Activated CD4-positive, alpha-beta T cell treated with anti-CD3 and anti-CD28 coated beads, Interleukin-2, amount 50 U/mL, for 1 hour (primary cell): ENCODE results near the gene PTPRR.
"Not testable (repeated sequence)": the region's sequence is repeated elsewhere in the genome, so short reads cannot be mapped to it uniquely, and the experiment has no call there.

Experiments used
- DNase-seq: peaks from one replicate; pipeline ENCODE4 v3.0.0-alpha.2; 2020

Gene PTPRR

DNA sequence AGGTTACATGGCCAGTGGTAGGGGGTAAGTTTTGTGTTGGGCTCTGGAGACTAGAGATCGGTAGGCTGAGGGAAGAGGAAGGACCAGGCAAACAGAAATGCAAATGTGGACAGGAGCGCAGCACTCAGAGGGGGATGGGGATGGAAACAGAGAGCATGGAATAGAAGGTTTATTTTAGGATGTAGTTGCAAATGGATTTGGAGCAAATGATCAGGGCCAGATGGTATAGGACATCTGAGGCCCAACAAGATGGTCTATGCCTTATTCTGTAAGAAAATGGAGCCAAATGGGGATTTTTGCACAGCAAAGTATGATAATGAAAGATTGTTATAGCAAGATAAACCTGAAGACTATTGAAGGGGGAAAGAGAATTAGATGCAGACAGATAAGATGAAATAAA, 180.8 kb downstream of the PTPRR start:
- DNase-seq: no peak

DNA sequence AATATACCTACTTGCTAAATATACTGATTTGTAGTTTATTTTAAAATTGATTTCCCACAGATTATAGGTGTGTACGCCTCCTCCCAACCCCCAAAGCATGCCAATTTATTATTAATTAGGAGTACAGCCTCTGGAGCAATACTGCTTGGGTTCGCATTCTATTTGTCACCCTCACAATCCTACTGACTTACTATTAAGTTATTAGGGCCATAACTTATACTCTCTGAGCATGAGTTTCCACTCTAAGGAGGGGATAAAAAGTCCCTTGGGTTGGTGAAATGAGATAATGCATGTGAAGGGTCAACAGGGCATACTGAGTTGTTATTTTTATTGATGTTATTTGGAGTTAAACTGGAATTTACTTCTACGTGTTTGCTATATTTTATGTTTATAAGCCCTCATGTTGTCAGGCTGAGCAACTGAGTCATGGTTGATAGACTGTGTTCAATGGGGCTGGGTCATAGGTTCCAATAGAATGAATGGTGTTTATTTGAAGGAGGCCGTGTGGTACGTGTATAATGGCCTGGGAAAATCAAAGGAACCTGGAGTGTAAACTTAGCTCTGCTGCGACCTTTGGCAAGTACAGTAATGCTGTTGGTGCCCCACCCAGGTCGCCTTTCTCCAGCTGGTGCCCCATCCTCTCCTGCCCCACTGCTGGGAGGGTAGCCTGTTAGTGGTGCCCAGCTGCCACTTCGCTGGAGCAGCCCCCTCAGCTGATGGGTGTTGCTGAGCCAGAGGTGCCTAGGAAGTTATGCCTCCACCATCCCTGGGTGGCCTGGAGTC, 184.0 kb downstream of the PTPRR start:
- no peak for DNase-seq

DNA sequence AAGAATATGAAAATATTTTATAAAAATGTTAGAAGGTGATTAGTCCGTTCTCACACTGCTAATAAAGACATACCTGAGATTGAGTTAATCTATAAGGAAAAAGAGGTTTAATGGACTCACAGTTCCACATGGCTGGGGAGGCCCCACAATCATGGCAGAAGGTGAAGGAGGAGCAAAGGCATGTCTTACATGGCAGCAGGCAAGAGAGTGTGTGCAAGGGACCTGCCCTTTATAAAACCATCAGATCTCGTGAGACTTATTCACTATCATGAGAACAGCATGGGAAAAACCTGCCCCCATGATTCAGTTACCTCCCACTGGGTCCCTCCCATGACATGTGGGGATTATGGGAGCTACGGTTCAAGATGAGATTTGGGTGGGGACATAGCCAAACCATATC, 185.3 kb downstream of the PTPRR start:
- DNase-seq: not testable (repeated sequence)

DNA sequence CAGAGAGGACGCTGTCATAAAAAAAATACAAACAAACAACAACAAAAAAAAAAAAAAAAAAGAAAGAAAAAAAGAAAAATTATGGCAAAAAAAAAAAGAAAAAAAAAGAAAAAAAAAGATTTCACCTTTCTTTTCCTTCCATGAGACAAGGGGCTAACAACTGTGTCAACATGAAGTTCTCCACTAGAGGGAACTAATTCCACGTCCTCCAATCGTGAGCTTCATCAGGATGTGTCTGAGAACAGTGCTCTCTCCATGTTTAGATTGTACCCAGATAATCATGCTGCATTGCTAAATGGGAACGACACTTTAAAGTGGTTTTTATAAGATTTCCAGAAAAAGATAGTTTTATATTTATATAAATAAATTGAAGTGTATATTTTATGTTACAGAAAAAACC, 187.2 kb downstream of the PTPRR start:
- DNase-seq: no peak

DNA sequence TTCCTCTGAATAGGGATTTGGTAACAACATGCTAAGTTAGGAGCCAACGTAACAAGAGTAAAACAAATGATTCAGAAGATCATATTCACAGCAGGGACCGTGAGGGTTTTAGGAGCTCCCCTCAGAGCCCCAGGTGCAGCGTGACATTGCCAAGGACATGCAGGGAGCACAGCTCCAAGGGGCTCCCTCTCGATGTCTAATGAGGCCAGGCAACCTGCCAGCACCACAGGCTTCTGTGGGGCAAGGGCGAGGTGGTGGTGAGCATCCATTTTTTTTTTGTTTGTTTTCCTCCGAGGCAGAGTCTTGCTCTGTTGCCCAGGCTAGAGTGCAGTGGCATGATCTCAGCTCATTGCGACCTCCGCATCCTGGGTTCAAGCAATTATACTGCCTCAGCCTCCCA, 188.3 kb downstream of the PTPRR start:
- DNase-seq: no peak

DNA sequence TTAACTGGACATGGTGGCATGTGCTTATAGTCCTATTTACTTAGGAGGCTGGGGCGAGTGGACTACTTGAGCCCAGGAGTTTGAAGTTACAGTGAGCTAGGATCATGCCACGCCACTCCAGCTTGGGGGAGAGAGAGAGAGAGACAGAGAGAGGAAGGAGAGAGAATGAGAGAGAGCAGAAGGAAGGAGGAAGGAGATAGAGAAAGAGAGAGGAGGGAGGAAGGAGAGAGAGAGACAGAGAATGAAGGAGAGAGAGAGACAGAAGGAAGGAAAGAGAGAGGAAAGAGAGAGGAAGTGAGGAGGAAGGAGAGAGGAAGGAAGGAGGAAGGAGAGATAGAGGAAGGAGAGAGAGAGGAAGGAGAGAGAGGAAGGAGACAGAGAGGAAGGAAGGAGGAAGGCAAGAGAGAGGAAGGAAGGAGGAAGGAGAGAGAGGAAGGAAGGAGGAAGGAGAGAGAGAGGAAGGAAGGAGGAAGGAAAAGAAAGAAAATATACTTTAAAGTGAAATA, 189.8 kb downstream of the PTPRR start:
- no peak for DNase-seq

DNA sequence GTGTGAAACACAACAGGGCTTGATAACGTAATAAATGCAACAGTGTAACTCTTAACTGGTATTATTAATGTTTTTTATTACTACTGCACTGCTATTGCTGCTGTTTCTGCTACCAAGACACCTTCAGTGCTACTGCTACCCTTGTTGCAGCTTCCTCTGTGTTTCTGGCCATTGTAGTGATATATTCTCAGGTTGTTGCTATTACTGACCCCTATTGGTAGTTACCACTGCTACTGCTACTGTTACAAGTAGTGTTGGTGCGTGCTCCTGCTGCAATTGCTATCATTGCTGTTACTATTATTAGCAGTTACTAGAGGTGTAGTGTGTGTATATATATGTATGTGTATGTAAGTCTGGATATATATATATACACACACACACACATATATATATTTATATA, 196.1 kb downstream of the PTPRR start:
- DNase-seq: no peak

DNA sequence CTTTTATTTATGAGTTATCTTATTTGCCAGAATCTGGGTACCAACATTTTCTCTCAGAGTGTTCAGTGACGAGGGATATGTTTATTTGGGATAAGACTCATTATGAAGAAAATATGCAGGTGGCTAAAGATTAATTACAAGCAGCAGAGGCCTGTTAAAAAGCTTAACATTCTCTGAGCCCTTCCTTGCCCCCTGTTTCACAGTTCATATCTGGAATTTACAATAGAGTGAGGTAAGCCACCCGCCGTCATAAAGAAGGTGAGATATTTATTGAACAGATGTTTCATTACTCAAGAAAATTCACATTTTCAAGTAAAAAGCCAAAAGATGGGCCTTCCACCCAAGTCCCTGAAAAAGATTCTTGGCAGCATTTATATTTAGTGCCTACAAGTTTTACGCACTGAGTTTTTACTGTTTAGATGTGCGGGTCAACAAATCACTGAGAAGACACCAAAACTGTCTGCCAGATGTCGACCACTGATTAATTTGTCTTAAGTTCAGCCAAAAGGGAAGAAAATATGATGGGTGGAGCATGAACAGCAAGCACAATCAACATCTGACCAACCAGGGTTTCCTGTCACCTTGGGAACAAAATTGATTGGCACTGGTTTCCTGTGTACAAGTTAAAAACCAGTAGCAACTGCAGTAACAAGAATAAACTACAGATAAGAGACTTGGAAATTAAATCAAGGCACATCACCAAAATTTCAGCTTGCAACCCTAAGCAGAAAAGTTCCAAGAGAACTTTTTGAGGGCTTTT, 197.8 kb downstream of the PTPRR start:
- DNase-seq: no peak

DNA sequence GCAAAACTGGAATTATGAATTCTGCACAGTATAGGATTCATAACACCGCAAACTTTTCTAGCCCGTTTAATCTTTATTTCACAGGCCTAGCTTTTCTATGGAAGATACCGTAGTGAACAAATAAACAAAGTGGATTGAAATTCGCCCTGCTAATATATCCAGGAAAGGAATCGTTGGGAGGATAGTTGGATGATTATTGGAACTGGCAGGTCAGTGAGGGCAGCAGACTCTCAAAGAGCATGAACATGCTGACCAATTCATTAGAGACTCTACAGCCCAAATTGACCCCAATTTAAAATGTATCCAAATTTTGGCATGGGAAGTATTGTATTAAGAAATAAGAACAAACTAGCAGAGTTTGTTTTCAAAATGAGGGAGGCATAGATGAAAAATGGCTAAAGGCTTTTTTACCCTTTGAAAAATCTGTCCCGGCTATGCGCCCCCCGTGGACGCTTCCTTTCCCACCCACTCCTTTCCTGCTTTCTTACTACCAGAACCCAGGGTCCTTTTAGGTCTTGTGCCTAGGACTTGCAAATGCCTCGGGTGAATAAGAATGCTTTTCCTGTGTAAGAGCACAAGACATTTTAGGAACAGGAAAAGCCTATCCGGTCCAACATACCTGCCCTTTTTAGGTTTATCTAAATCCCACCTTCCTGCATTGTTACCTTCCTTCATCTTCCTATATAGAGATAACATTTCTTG, 198.7 kb downstream of the PTPRR start:
- DNase-seq: no peak

DNA sequence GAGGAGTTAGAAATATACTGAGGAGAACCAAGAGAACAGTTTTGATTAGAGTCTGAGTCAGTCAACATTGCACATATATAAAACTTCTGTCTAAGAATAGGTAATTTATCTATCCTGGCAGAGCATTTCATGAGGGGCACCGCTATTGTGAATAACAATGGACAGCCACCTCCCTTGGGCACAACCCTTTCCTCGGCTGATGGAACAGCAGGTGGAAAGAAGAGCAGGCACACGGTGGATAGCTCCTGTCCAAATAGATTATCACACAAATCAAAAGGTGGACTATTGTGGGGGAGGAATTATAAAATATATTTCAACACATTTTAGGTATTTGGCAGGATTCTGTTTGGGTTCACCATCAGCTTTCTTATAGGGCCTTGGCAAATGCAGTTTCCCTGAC, 199.3 kb downstream of the PTPRR start:
- no peak for DNase-seq

DNA sequence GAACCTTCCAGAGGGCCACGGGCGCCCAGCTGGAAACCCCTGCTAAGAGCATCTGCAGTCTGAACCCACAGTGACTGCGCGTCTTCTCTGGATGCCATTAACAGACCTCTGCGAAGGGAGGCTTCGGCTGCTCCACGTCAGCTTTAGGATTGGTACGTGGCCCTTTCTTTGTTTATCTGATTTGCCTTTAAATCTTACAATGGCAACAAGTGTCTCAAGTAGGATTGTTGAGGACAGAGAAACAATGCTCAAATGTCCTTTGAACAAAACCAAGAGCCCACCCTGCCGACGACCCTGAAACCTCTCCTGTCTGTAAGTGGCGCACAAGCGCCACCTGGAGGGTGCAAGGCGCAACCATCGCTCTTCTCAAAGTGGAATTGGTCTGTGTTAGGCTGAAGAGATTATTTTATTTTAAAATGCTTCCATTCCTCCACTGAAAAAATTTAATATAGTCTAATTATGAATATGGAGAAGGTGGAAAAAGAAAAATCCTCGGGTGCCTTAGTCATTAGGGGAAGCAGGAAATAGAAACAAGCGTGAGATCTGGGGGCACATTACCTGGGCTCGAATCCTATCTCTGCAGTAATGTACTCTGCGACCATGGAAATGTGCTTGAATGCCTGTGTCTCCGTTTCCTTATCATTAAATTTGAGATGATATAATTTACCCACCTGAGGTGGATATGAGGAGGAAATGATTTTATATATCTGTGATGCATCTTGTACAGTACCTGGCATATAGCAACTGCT, 200.7 kb downstream of the PTPRR start:
- no peak for DNase-seq

DNA sequence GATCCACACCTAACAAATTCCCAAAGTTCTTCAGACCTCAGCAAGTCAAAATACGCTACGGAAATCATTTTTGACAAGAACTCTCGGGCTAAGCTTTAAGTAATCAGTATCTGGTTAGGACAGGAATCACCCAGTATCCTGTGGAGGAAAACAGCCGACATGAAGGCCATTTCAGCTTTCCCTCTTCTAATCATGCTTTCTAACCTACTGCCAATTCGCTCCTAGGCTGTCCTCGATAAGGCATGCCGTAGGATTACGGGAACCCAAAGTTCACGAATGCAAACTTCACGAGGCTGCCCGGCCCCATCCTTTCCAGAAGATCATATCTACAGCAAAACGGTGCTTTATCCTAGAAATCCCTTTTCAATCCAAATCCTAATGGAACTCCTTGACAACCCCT, 201.5 kb downstream of the PTPRR start:
- no peak for DNase-seq

DNA sequence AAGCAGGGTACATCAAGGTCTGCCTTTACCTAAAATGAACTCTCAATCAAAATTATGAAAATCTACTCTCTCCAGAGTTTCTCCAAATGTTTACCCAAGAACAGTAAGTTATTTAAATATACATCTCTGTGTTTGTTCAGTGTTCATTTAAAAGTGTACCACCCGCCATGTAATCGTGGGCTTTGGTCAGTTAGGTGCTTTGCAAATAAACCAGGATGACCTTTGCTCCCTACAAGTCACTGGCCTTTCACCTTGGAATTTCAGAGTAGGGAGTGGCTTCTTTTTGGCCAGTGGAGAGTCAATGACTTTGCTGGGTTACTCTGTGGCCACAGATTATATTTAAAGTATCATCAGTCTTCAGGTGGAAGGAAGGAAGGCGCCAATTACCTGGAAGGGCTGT, 208.7 kb downstream of the PTPRR start:
- no peak for DNase-seq

DNA sequence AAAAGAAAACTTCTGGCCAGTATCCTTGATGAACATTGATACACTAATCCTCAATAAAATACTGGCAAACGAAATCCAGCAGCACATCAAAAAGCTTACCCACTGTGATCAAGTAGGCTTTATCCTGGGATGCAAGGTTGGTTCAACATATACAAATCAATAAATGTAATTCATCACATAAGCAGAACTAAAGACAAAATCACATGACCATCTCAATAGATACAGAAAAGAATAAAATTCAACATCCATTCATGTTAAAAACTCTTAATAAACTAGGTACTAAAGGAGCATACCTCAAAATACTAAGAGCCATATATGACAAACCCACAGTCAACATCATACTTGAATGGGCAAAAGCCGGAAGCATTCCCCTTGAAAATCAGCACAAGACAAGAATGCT, 211.5 kb downstream of the PTPRR start:
- DNase-seq: no peak

DNA sequence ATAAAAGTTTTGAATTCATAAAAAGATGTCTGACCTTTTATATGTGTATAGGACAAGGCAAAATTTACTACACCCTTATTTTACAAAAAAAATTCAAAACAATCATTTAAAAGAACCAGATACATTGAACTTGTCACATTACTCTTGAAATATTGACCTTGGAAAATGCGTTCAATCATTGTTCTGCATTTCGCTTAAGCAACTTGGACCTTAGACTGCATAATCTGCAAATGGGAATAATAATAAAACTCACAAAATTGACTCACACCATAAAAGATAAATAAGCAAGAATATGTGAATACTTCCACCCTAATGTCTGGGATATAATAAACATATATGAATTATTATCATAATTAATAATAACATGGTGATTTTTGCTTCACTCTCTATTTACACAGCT, 213.9 kb downstream of the PTPRR start:
- no peak for DNase-seq

DNA sequence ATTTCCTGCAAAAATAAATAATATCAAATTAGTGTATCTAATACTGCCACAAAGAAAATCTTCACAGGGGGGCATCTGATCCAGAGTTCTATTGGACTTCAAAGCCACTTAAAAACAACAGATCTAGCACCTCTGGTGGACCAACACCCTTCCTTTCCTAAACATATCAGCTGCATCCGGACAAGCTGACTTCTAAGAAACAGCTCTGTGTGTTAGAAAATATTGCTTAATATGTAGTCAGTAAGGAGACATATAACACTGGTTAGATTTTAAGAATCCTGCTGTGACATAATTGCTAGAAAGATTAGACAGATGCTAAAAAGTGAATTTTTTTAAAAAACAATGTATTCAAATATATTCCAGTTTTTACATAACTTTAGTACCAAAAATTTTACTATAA, 222.2 kb downstream of the PTPRR start:
- DNase-seq: no peak

DNA sequence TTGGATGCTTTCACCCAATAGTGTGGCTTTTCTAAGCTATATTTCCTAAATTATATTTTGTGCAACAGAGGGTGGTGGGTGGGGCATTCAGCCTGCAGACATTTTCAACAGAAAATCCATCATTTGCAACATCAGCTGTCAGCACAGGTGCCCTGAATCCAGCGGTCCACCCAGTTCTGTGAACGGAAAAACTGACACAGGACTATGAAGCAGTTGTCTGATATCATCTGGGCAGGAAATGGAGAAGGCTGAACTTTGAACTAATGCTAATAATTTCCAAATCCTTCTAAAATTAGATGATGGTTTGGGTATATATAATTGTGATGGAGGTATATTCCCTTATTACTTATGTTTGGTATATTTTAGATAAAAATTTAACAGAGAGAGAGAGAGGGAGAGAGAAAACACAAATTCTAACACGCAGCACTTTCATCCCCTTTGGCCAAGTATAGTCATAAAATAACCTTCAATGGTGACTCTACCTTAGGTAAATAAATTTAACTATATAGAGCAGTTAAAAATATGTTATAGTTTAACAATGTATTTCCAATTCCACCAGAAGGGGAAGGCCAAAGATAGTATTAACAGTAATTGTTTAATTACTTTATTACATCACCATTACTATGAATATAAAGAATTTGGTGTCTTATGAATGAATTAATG, 225.0 kb downstream of the PTPRR start:
- DNase-seq: no peak

DNA sequence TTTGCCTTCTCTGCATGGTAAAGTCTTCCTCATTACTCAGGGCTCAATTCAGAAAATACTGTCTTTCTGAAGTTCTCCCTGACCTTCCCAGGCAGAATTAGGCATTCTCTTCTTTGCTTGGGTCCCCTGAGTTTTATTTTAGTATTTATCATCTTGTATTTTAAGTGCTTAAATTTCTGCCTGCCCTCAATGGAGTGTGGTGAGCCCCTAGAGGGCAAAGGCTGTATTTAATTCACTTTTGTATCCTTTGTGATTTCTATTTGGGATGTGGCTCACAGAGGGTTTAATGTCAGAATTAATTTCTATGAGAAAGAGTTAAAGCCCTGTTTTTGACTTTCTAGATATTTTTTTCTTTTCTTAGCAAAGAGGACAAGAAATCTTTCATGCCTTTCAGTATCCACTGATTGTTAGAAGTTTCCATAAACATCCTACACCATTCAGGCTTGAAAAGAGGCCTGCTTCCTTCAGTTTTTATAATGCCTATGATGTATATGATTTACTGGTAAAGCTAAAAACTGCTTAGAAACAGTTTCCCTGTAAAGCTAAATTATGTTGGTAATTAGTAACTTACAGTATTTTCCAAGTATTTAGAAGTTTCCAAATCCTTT, 227.8 kb downstream of the PTPRR start:
- no peak for DNase-seq

DNA sequence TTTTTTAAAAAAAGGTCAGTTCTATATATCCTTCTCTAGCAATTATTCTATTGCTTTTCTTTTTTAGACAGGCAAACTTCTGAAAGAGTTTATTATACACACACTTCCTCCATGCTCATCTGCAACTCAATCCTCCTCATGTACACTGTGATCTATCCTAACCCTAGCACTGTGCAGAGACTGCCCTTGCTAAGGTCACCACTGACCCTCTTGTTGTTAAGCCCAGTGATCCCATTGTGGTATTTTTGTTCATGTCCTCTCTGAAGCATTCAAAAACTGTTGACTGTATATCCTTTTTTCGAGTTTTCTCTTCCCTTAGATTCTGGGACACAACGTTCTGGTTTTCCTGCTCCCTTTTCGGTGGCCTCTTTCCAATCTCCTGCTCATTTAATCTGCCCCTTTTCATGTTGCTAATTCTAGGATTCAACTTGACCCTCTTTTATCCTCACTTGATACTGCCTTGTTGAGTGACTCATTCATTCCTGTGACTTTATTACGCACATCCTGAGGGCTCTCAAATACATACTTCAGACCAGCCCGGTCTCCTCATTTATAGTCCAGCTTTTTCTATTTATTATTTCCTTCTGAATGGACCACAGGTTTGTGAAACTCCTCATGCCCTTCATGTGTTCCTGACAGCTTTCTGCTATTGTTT, 229.4 kb downstream of the PTPRR start:
- no peak for DNase-seq

DNA sequence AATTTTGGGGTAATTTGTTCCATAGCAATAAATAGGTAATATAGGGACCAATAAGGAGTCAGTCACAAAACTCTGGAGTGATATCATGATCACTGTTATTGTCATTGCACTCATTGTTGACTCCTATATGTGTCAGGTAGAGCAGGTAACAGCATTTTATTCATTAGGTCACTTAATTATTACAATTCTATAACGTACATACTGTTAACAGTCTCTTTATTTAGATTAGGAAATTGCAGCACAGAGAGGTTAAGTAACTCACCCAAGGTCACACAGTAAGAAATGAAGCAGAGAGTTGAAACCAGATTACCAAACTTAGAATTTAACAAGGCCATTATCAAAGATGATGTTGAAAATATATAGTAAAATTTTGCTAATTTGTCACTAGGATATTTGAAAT, 233.6 kb downstream of the PTPRR start:
- no peak for DNase-seq

DNA sequence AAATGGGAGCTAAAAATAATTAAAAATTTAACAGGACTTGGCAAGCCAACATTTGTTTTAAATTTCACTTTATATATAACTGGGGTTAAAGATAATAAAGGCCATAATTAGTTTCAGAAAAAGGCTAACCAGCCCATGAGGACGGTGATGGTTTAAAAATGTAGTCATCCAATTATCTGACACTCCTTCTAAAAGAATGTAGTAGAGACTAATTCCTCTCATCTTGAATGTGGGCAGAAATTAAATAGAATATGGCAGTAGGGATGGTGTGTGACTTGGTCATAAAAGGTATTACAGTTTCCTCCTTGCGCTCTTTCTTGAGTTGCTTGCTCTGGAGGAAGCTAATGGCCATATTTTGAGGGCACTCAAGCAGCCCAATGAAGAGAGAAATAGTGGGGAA, 234.2 kb downstream of the PTPRR start:
- DNase-seq: no peak

DNA sequence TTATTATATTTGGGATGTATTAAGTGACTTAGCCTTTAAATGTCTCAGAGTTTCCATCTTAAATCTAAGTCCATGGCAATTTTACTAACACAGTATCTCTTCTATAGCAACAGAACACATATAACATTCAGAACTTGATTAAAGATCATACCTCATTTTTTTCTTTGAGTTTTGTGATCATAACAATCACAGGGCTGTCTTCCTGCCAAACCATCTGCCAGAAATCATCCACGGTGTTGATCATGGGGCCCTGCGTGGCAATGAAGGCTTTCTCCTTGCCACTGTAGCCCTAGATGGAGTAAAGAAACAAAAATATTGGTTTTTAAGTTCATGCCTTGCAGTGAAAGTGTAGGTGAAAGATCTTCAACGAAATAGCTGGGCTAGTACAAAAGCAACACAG, 236.6 kb downstream of the PTPRR start:
- no peak for DNase-seq
